Sciatic nerve (tissue), 1 donor: ENCODE data around the gene CXXC1. TPM values are rescaled to one million over a fixed set of nuclear protein-coding genes. Genes with fewer than 3 reads are reported as not detected.

Source experiments
- total RNA-seq: library from RNA; stranded (reverse); fragmentation: NEBNext Ultra II Directional; extraction: Animal tissue kit (Norgen Biotek cat#: 25700); gene quantifications from one replicate; pipeline ENCODE4 v1.2.1, GENCODE V29; 2021
- donor health status: DM: no; HTN: no; CAD: no.

The CXXC1 gene
- total RNA-seq, 1 donor from 2014 or later = 72.2 TPM

Other genes with a start within 250 kb of the CXXC1 start
- gene MYO5B, start 92.5 kb downstream of the CXXC1 start, total RNA-seq = 9.9 TPM
- 0.98 TPM for gene CFAP53, start 21.2 kb downstream of the CXXC1 start, total RNA-seq
- 63.9 TPM for gene MBD1, start 6.2 kb downstream of the CXXC1 start, total RNA-seq
- gene SKA1, start 87.4 kb upstream of the CXXC1 start, total RNA-seq = 0.36 TPM